ENCODE results near the gene RYR2. TPM values are rescaled to one million over a fixed set of nuclear protein-coding genes. Genes with fewer than 3 reads are reported as not detected.

RYR2 gene
- polyA plus RNA-seq, 1 of the 3 experiments (the other 2 are of a cell fraction), result under 0.01 TPM

DNA sequence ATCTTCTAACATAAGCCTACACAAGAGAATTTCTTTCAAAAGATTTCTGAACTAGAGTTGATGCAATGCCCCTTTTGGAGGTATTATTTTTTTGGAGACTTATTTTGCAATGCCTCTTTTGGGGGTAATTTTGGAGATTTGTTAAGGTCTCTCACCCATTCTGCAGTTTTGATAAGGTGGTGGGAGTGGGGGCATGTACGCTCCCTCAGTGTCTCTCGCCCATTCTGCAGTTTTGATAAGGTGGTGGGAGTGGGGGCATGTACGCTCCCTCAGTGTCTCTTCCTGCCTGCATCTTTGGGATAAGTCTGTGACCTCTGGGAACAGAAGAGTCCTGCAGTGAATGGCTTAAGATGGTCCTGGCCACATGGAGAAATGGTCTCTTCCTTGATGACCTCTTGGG lies 536.6 kb downstream of the RYR2 start:
- 65% methylated on average over 3 of the region's 3 CpGs for WGBS (ENCODE audit: low lambda C conversion rate)
- TF ChIP-seq TAF1 (IDR thresholded peaks at IDR 0.05; ENCODE audit: borderline replicate concordance, low read depth, low read length), result no peak
- no peak for TF ChIP-seq CHD2 (IDR thresholded peaks at IDR 0.05; ENCODE audit: low read length, partially characterized antibody)
- TF ChIP-seq, protein P1, sequence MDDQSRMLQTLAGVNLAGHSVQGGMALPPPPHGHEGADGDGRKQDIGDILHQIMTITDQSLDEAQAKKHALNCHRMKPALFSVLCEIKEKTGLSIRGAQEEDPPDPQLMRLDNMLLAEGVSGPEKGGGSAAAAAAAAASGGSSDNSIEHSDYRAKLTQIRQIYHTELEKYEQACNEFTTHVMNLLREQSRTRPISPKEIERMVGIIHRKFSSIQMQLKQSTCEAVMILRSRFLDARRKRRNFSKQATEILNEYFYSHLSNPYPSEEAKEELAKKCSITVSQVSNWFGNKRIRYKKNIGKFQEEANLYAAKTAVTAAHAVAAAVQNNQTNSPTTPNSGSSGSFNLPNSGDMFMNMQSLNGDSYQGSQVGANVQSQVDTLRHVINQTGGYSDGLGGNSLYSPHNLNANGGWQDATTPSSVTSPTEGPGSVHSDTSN (IDR thresholded peaks at IDR 0.05), result no peak
- TF ChIP-seq POLR2AphosphoS5 (IDR thresholded peaks at IDR 0.05; ENCODE audit: low read depth, low read length), result no peak
- TF ChIP-seq, protein P2, sequence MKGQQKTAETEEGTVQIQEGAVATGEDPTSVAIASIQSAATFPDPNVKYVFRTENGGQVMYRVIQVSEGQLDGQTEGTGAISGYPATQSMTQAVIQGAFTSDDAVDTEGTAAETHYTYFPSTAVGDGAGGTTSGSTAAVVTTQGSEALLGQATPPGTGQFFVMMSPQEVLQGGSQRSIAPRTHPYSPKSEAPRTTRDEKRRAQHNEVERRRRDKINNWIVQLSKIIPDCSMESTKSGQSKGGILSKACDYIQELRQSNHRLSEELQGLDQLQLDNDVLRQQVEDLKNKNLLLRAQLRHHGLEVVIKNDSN (IDR thresholded peaks at IDR 0.05; ENCODE audit: borderline replicate concordance, low read depth), result no peak
- no peak for TF ChIP-seq GABPA (IDR thresholded peaks at IDR 0.05; ENCODE audit: low read depth)
- TF ChIP-seq, protein P3, sequence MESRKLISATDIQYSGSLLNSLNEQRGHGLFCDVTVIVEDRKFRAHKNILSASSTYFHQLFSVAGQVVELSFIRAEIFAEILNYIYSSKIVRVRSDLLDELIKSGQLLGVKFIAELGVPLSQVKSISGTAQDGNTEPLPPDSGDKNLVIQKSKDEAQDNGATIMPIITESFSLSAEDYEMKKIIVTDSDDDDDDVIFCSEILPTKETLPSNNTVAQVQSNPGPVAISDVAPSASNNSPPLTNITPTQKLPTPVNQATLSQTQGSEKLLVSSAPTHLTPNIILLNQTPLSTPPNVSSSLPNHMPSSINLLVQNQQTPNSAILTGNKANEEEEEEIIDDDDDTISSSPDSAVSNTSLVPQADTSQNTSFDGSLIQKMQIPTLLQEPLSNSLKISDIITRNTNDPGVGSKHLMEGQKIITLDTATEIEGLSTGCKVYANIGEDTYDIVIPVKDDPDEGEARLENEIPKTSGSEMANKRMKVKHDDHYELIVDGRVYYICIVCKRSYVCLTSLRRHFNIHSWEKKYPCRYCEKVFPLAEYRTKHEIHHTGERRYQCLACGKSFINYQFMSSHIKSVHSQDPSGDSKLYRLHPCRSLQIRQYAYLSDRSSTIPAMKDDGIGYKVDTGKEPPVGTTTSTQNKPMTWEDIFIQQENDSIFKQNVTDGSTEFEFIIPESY (IDR thresholded peaks at IDR 0.05; ENCODE audit: borderline replicate concordance, low read depth), result no peak
- no peak for TF ChIP-seq SIN3A (IDR thresholded peaks at IDR 0.05; ENCODE audit: borderline replicate concordance, low read depth, low read length)
- TF ChIP-seq EP300 (IDR thresholded peaks at IDR 0.05; ENCODE audit: borderline replicate concordance in 1 of 2, low read depth in 1 of 2, low read length in 1 of 2), result no peak
- no peak for TF ChIP-seq NFIC (IDR thresholded peaks at IDR 0.05; ENCODE audit: borderline replicate concordance)
- no peak for TF ChIP-seq FOXM1 (IDR thresholded peaks at IDR 0.05; ENCODE audit: low read depth)
- TF ChIP-seq RFX5 (IDR thresholded peaks at IDR 0.05; ENCODE audit: low read length), result no peak
- TF ChIP-seq MXI1 (IDR thresholded peaks at IDR 0.05; ENCODE audit: low read depth, low read length), result no peak
- TF ChIP-seq, protein P4, sequence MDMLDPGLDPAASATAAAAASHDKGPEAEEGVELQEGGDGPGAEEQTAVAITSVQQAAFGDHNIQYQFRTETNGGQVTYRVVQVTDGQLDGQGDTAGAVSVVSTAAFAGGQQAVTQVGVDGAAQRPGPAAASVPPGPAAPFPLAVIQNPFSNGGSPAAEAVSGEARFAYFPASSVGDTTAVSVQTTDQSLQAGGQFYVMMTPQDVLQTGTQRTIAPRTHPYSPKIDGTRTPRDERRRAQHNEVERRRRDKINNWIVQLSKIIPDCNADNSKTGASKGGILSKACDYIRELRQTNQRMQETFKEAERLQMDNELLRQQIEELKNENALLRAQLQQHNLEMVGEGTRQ (IDR thresholded peaks at IDR 0.05; ENCODE audit: borderline replicate concordance, low read depth, low read length), result no peak
- DNase-seq, result no peak

More for the DNA sequence above, 536.6 kb downstream of the RYR2 start:
- H4K20me1 ChIP-seq (ENCODE audit: insufficient read depth), result no peaks in the 10 kb centered on the region
- H3K27ac ChIP-seq (ENCODE audit: low read depth in 2 of 2, low read length in 1 of 2), result no peak overlapping the region
- no peak overlapping the region for H3K9ac ChIP-seq
- no peaks in the 10 kb centered on the region for H3K27me3 ChIP-seq (ENCODE audit: insufficient read depth)
- H3K79me2 ChIP-seq (ENCODE audit: insufficient read depth), result no peaks in the 10 kb centered on the region
- no peak overlapping the region for H2AFZ ChIP-seq (ENCODE audit: low read depth)
- CTCF ChIA-PET, result no interaction called here
- POLR2A ChIA-PET, result no interaction called here
- H3K36me3 ChIP-seq (replicated peaks in 1 of 2; ENCODE audit: control insufficient read depth in 1 of 2, insufficient read depth in 2 of 2, low read length in 1 of 2), result no peaks in the 10 kb centered on the region
- no peaks in the 10 kb centered on the region for H3K4me1 ChIP-seq (ENCODE audit: control insufficient read depth in 1 of 2, insufficient read depth in 2 of 2, low read depth in 1 of 2, low read length in 1 of 2)
- no peaks in the 10 kb centered on the region for H3K9me2 ChIP-seq
- H3K4me3 ChIP-seq (ENCODE audit: low read depth in 2 of 2, low read length in 1 of 2), result no peak overlapping the region
- H3F3A ChIP-seq (replicated peaks; ENCODE audit: insufficient read depth), result no peaks in the 10 kb centered on the region
- H3K4me2 ChIP-seq, result no peak overlapping the region
- H3K9me3 ChIP-seq, result no peaks in the 10 kb centered on the region

All from SK-N-SH (cell line).